Measurements from ENCODE around the gene ATG9B.

ATG9B gene

DNA sequence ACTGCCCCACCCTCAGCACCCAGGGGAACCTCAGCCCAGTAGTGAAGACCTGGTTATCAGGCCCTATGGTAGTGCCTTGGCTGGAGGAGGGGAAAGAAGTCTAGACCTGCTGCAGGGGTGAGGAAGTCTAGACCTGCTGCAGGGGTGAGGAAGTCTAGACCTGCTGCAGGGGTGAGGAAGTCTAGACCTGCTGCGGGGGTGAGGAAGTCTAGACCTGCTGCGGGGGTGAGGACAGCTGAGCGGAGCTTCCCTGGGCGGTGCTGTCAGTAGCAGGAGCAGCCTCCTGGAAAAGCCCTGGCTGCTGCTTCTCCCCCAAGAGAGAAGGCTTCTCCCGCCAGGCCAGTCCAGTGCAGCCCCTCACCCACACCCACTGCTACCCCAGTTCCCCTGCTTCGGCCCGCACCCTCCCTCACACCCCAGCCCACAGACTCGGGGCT is 27.2 kb downstream of the ATG9B start:
- Histone ChIP-seq H3K79me2 (ENCODE audit: low read length) (no peaks in the 10 kb centered on the region), H3K4me3 (ENCODE audit: low read length) (no peak overlapping the region), H3K9me3 (replicated peaks; ENCODE audit: insufficient read depth, low read length) (no peaks in the 10 kb centered on the region), H4K20me1 (ENCODE audit: insufficient read depth, low read length) (no peaks in the 10 kb centered on the region), H3K27ac (ENCODE audit: low read length) (no peak overlapping the region), H3K36me3 (replicated peaks; ENCODE audit: insufficient read depth, low read length) (no peaks in the 10 kb centered on the region), H3K9me2 (replicated peaks; ENCODE audit: insufficient read depth, low read length) (no peaks in the 10 kb centered on the region), H3F3A (ENCODE audit: insufficient read depth, low read length) (no peaks in the 10 kb centered on the region), H3K27me3 (replicated peaks; ENCODE audit: insufficient read depth, low read length) (peaks cover 15% of the 10 kb centered on the region), H3K9ac (ENCODE audit: low read length) (no peak overlapping the region), H2AFZ (ENCODE audit: low read length) (no peak overlapping the region), H3K4me1 (ENCODE audit: low read length) (no peaks in the 10 kb centered on the region), H3K4me2 (ENCODE audit: low read depth, low read length) (no peak overlapping the region)
- TF ChIP-seq, protein P1, sequence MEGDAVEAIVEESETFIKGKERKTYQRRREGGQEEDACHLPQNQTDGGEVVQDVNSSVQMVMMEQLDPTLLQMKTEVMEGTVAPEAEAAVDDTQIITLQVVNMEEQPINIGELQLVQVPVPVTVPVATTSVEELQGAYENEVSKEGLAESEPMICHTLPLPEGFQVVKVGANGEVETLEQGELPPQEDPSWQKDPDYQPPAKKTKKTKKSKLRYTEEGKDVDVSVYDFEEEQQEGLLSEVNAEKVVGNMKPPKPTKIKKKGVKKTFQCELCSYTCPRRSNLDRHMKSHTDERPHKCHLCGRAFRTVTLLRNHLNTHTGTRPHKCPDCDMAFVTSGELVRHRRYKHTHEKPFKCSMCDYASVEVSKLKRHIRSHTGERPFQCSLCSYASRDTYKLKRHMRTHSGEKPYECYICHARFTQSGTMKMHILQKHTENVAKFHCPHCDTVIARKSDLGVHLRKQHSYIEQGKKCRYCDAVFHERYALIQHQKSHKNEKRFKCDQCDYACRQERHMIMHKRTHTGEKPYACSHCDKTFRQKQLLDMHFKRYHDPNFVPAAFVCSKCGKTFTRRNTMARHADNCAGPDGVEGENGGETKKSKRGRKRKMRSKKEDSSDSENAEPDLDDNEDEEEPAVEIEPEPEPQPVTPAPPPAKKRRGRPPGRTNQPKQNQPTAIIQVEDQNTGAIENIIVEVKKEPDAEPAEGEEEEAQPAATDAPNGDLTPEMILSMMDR (IDR thresholded peaks at IDR 0.05; ENCODE audit: low read length): no peak
- TF ChIP-seq EZH2 (optimal IDR thresholded peaks at IDR 0.05; ENCODE audit: low read depth, low read length): no peak
- TF ChIP-seq EZH2phosphoT487 (IDR thresholded peaks at IDR 0.05; ENCODE audit: low read length): no peak
- no peak for DNase-seq

DNA sequence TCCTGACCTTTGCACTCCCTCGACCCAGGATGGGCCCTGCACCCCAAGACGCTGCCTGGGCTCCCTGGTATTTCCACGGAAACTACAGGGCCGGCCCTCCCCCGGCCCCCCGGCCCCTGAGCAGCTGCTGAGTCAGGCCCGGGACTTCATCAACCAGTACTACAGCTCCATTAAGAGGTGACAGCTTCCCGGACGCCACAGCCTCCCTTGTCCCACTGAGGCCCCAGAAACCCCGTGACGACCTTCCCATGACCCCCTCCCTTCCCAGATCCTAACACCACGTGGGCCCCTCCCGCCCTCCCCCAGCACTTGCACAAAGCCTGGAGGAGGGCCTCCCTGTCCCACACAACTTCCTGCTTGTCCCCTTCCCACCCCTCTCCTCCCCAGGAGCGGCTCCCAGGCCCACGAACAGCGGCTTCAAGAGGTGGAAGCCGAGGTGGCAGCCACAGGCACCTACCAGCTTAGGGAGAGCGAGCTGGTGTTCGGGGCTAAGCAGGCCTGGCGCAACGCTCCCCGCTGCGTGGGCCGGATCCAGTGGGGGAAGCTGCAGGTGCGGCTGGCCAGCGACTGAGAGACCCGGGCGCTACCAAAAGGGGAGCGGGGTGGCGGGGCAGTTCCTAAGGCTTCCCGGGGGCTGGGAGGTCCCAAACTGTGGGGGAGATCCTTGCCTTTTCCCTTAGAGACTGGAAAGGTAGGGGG is 27.8 kb downstream of the ATG9B start:
- H3K9me2 ChIP-seq (replicated peaks; ENCODE audit: insufficient read depth, low read length): no peaks in the 10 kb centered on the region
- H2AFZ ChIP-seq (ENCODE audit: low read length): no peak overlapping the region
- no peaks in the 10 kb centered on the region for H4K20me1 ChIP-seq (ENCODE audit: insufficient read depth, low read length)
- H3K4me3 ChIP-seq (ENCODE audit: low read length): no peak overlapping the region
- DNase-seq: no peak
- H3K27ac ChIP-seq (ENCODE audit: low read length): no peak overlapping the region
- no peaks in the 10 kb centered on the region for H3K4me1 ChIP-seq (ENCODE audit: low read length)
- TF ChIP-seq, protein P1 (IDR thresholded peaks at IDR 0.05; ENCODE audit: low read length): no peak
- no peak for TF ChIP-seq EZH2phosphoT487 (IDR thresholded peaks at IDR 0.05; ENCODE audit: low read length)
- no peak for TF ChIP-seq EZH2 (optimal IDR thresholded peaks at IDR 0.05; ENCODE audit: low read depth, low read length)
- no peaks in the 10 kb centered on the region for H3K36me3 ChIP-seq (replicated peaks; ENCODE audit: insufficient read depth, low read length)
- H3K79me2 ChIP-seq (ENCODE audit: low read length): no peaks in the 10 kb centered on the region
- H3F3A ChIP-seq (ENCODE audit: insufficient read depth, low read length): no peaks in the 10 kb centered on the region
- H3K4me2 ChIP-seq (ENCODE audit: low read depth, low read length): no peak overlapping the region
- no peaks in the 10 kb centered on the region for H3K9me3 ChIP-seq (replicated peaks; ENCODE audit: insufficient read depth, low read length)
- peaks cover 15% of the 10 kb centered on the region for H3K27me3 ChIP-seq (replicated peaks; ENCODE audit: insufficient read depth, low read length)
- no peak overlapping the region for H3K9ac ChIP-seq (ENCODE audit: low read length)

DNA sequence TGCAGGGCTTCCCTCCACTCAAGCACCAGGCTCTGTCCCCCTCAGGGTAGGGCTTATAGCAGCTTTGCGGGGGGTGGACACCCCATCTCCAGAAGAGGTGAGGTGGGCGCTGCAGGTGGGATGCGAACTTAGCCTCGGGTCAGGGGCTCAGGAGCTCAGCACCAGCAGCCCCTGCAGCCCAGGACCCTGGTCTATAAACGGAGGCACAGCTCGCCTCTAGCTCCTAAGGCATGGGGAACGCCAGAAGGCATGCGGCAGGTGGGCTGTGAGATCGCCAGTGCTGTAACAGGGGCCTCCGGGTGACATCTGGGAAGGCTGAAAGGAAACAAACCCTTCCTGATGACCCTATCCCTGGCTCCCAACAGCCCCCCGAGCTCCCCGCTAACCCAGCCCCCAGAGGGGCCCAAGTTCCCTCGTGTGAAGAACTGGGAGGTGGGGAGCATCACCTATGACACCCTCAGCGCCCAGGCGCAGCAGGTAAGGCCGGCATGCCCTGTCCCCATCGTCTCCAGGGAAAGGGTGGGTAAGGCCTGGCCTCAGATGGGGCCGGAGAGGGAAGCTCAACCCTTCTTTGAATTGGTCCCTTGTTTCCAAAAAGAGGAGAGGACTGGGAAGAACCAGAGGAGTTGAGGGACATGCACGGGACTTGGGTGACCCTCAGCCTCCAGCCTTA is 29.3 kb downstream of the ATG9B start:
- no peak for DNase-seq
- no peak overlapping the region for H3K4me3 ChIP-seq (ENCODE audit: low read length)
- H3K9me3 ChIP-seq (replicated peaks; ENCODE audit: insufficient read depth, low read length): no peaks in the 10 kb centered on the region
- H3K4me1 ChIP-seq (ENCODE audit: low read length): no peaks in the 10 kb centered on the region
- no peaks in the 10 kb centered on the region for H3F3A ChIP-seq (ENCODE audit: insufficient read depth, low read length)
- H3K27ac ChIP-seq (ENCODE audit: low read length): no peak overlapping the region
- H3K79me2 ChIP-seq (ENCODE audit: low read length): no peaks in the 10 kb centered on the region
- H3K9ac ChIP-seq (ENCODE audit: low read length): no peak overlapping the region
- TF ChIP-seq EZH2 (optimal IDR thresholded peaks at IDR 0.05; ENCODE audit: low read depth, low read length) (no peak), EZH2phosphoT487 (IDR thresholded peaks at IDR 0.05; ENCODE audit: low read length) (no peak)
- TF ChIP-seq, protein P1 (IDR thresholded peaks at IDR 0.05; ENCODE audit: low read length): no peak
- H4K20me1 ChIP-seq (ENCODE audit: insufficient read depth, low read length): no peaks in the 10 kb centered on the region
- no peak overlapping the region for H2AFZ ChIP-seq (ENCODE audit: low read length)
- no peak overlapping the region for H3K4me2 ChIP-seq (ENCODE audit: low read depth, low read length)
- H3K36me3 ChIP-seq (replicated peaks; ENCODE audit: insufficient read depth, low read length): no peaks in the 10 kb centered on the region
- H3K27me3 ChIP-seq (replicated peaks; ENCODE audit: insufficient read depth, low read length): peaks cover 24% of the 10 kb centered on the region
- H3K9me2 ChIP-seq (replicated peaks; ENCODE audit: insufficient read depth, low read length): no peaks in the 10 kb centered on the region

Data from MM.1S (cell line).